Measurements from ENCODE around the gene JAZF1.

JAZF1 gene

DNA sequence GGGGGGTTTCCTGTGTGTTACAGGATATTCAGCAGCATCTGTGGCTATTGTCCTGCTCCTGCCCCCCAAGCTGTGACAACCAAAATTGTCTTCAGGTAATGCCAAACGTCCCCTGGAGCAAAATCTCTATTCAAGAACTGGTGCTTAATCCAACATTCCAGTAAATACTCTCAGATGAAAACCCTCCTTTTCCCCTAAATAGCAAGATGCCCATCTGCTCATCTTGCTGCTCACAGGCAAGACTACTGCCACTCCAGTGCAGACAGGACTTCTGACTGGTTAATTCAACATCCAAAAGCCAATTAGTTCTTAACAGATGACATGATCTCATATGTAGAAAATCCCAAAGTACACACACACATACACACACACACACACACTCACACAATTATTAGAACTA is 20.5 kb upstream of the JAZF1 start:
- Histone ChIP-seq H2AFZ (ENCODE audit: low read depth, low read length) (no peak overlapping the region), H3K27me3 (ENCODE audit: control insufficient read depth in 1 of 2, insufficient read depth in 1 of 2, low read length in 2 of 2) (no peaks in the 10 kb centered on the region), H4K91ac (ENCODE audit: low read length) (no peak overlapping the region), H2BK120ac (ENCODE audit: low read depth, low read length) (no peak overlapping the region), H3K36me3 (ENCODE audit: control insufficient read depth in 1 of 2, insufficient read depth in 2 of 2, low read depth in 1 of 2, low read length in 2 of 2) (no peaks in the 10 kb centered on the region), H3K4me2 (ENCODE audit: low read length, poor library complexity, severe bottlenecking) (no peak overlapping the region), H3K9me3 (ENCODE audit: control insufficient read depth, low read length) (no peaks in the 10 kb centered on the region), H2AK5ac (ENCODE audit: low read length, severe bottlenecking) (no peak overlapping the region), H3K18ac (ENCODE audit: low read depth in 1 of 2, low read length in 2 of 2) (no peak overlapping the region), H4K8ac (ENCODE audit: low read length) (no peak overlapping the region), H3K23ac (ENCODE audit: low read length in 2 of 2) (no peak overlapping the region), H2BK5ac (ENCODE audit: low read depth, low read length, poor library complexity, severe bottlenecking) (no peak overlapping the region), H3K9ac (ENCODE audit: low read length) (no peak overlapping the region), H3K4ac (ENCODE audit: low read depth in 1 of 2, low read length in 2 of 2) (no peak overlapping the region), H3K27ac (ENCODE audit: low read length, poor library complexity, severe bottlenecking) (no peak overlapping the region), H3K79me1 (replicated peaks; ENCODE audit: low read length, poor library complexity, severe bottlenecking) (no peaks in the 10 kb centered on the region), H2BK12ac (ENCODE audit: low read length in 2 of 2) (no peak overlapping the region), H2BK15ac (ENCODE audit: low read depth, poor library complexity, severe bottlenecking) (no peak overlapping the region), H3K14ac (ENCODE audit: low read length in 2 of 2) (no peak overlapping the region), H3K4me1 (ENCODE audit: control insufficient read depth, insufficient read depth, low read depth, low read length) (no peaks in the 10 kb centered on the region), H3K4me3 (ENCODE audit: insufficient read depth in 1 of 2, low read depth in 1 of 2, low read length in 2 of 2) (no peak overlapping the region)
- DNase-seq: no peak
- 47% methylated on average over 1 of the region's 1 CpG for WGBS

DNA sequence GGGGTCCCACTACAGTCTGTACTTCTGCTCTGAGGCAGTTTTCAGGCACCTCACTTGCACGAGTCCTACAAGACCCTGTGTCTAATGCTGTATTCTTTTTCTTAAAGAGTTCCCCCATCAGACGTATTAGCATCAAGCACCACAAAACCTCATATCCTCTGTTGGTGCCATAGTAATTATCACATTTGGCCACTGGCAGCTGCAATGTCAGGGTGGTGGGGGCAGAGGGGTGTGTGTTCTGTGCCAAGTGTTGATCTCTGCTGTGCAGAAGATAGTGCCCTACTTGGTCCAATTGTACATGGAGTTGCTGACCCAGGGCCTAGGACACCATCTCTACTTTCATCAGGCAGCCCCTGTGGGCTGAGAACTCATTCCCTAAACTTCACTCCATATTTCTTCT is 20.0 kb upstream of the JAZF1 start:
- WGBS: 60% methylated on average over 1 of the region's 2 CpGs
- H2BK12ac ChIP-seq (ENCODE audit: low read length in 2 of 2): no peak overlapping the region

DNA sequence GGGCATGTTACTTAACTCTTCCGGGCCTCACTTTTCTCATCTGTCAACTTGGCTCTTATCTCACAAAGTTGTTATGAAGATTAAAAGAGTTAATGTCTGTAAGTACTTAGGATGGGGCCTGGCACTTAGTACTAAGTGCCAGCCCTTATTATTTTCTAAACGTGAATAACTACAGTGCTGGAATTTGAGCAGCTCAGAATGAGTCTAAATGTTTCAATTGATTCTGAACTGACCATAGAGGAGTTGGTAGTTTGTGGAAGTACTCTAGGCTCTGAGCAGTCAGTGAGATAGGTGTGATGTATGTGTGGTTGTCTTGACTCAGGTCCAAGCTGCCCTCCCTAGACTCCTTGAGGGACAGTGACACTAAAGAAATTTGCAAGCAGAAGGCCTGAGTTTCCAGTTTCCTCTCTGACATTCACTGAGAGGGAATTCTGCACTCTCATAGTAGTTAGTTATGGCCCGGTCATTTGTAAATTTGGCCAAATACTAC is 18.5 kb upstream of the JAZF1 start:
- Histone ChIP-seq H3K4me1 (ENCODE audit: control insufficient read depth, insufficient read depth, low read depth, low read length) (no peaks in the 10 kb centered on the region), H4K91ac (ENCODE audit: low read length) (no peak overlapping the region), H2BK12ac (ENCODE audit: low read length in 2 of 2) (no peak overlapping the region), H3K18ac (ENCODE audit: low read depth in 1 of 2, low read length in 2 of 2) (no peak overlapping the region), H2BK15ac (ENCODE audit: low read depth, poor library complexity, severe bottlenecking) (no peak overlapping the region), H3K27me3 (ENCODE audit: control insufficient read depth in 1 of 2, insufficient read depth in 1 of 2, low read length in 2 of 2) (no peaks in the 10 kb centered on the region), H3K4me3 (ENCODE audit: insufficient read depth in 1 of 2, low read depth in 1 of 2, low read length in 2 of 2) (no peak overlapping the region), H3K4ac (ENCODE audit: low read depth in 1 of 2, low read length in 2 of 2) (no peak overlapping the region), H3K9me3 (ENCODE audit: control insufficient read depth, low read length) (no peaks in the 10 kb centered on the region), H2BK120ac (ENCODE audit: low read depth, low read length) (no peak overlapping the region), H3K14ac (ENCODE audit: low read length in 2 of 2) (no peak overlapping the region), H3K9ac (ENCODE audit: low read length) (no peak overlapping the region), H3K27ac (ENCODE audit: low read length, poor library complexity, severe bottlenecking) (no peak overlapping the region), H4K8ac (ENCODE audit: low read length) (no peak overlapping the region), H2AK5ac (ENCODE audit: low read length, severe bottlenecking) (no peak overlapping the region), H2BK5ac (ENCODE audit: low read depth, low read length, poor library complexity, severe bottlenecking) (no peak overlapping the region), H3K4me2 (ENCODE audit: low read length, poor library complexity, severe bottlenecking) (no peak overlapping the region), H2AFZ (ENCODE audit: low read depth, low read length) (no peak overlapping the region), H3K23ac (ENCODE audit: low read length in 2 of 2) (no peak overlapping the region), H3K36me3 (ENCODE audit: control insufficient read depth in 1 of 2, insufficient read depth in 2 of 2, low read depth in 1 of 2, low read length in 2 of 2) (no peaks in the 10 kb centered on the region), H3K79me1 (replicated peaks; ENCODE audit: low read length, poor library complexity, severe bottlenecking) (no peaks in the 10 kb centered on the region)
- 65% methylated on average over 2 of the region's 3 CpGs for WGBS
- no peak for DNase-seq

More for the DNA sequence above, 20.0 kb upstream of the JAZF1 start:
- H3K4me1 ChIP-seq (ENCODE audit: control insufficient read depth, insufficient read depth, low read depth, low read length): no peaks in the 10 kb centered on the region
- no peak overlapping the region for H3K4me3 ChIP-seq (ENCODE audit: insufficient read depth in 1 of 2, low read depth in 1 of 2, low read length in 2 of 2)
- H3K79me1 ChIP-seq (replicated peaks; ENCODE audit: low read length, poor library complexity, severe bottlenecking): no peaks in the 10 kb centered on the region
- no peak overlapping the region for H3K27ac ChIP-seq (ENCODE audit: low read length, poor library complexity, severe bottlenecking)
- H2BK15ac ChIP-seq (ENCODE audit: low read depth, poor library complexity, severe bottlenecking): no peak overlapping the region
- H2BK5ac ChIP-seq (ENCODE audit: low read depth, low read length, poor library complexity, severe bottlenecking): no peak overlapping the region
- no peaks in the 10 kb centered on the region for H3K36me3 ChIP-seq (ENCODE audit: control insufficient read depth in 1 of 2, insufficient read depth in 2 of 2, low read depth in 1 of 2, low read length in 2 of 2)
- no peak overlapping the region for H2AFZ ChIP-seq (ENCODE audit: low read depth, low read length)
- H3K4ac ChIP-seq (ENCODE audit: low read depth in 1 of 2, low read length in 2 of 2): no peak overlapping the region
- H3K4me2 ChIP-seq (ENCODE audit: low read length, poor library complexity, severe bottlenecking): no peak overlapping the region
- H4K91ac ChIP-seq (ENCODE audit: low read length): no peak overlapping the region
- H3K14ac ChIP-seq (ENCODE audit: low read length in 2 of 2): no peak overlapping the region
- no peaks in the 10 kb centered on the region for H3K27me3 ChIP-seq (ENCODE audit: control insufficient read depth in 1 of 2, insufficient read depth in 1 of 2, low read length in 2 of 2)
- H4K8ac ChIP-seq (ENCODE audit: low read length): no peak overlapping the region
- H2BK120ac ChIP-seq (ENCODE audit: low read depth, low read length): no peak overlapping the region
- DNase-seq: no peak
- H3K18ac ChIP-seq (ENCODE audit: low read depth in 1 of 2, low read length in 2 of 2): no peak overlapping the region
- H3K9me3 ChIP-seq (ENCODE audit: control insufficient read depth, low read length): no peaks in the 10 kb centered on the region
- no peak overlapping the region for H3K9ac ChIP-seq (ENCODE audit: low read length)
- H3K23ac ChIP-seq (ENCODE audit: low read length in 2 of 2): no peak overlapping the region
- H2AK5ac ChIP-seq (ENCODE audit: low read length, severe bottlenecking): no peak overlapping the region

DNA sequence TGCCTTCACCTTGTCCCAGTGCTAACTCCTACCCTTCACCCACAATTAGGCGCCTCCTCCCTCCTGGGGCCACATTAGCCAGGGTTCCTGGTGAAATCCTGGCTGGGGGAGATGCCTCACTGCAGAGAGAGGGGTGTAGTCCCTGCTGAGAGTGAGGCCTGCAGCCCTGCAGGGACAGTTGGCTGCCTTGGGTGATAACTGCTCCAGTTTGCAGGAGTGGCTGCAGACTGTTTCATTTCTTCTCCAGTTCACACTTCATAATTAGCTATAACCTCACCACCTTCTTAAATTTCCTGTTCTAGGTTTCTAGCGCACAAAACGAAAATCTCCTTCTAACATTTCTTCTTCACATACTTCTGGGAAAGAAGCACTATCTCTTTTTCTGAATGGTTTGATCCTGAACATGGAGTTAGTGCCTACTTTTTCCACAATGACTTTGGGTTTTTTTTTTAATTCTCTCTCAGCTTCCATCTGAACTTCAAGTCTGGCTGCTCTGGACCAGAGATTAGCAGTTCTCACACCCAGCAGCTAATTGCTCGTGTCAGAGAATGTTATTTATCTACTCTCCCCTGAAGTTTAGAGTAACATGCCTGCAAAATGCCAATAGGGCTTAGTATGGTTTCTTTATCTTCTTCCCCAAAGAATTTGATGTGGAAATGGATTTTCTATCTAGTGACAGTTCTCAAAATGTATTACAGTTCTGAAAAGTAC is 15.5 kb upstream of the JAZF1 start:
- Histone ChIP-seq H2AFZ (ENCODE audit: low read depth, low read length) (no peak overlapping the region), H4K91ac (ENCODE audit: low read length) (no peak overlapping the region), H2BK120ac (ENCODE audit: low read depth, low read length) (no peak overlapping the region), H2BK12ac (ENCODE audit: low read length in 2 of 2) (no peak overlapping the region), H3K18ac (ENCODE audit: low read depth in 1 of 2, low read length in 2 of 2) (no peak overlapping the region), H3K23ac (ENCODE audit: low read length in 2 of 2) (no peak overlapping the region), H3K9ac (ENCODE audit: low read length) (no peak overlapping the region), H3K4me2 (ENCODE audit: low read length, poor library complexity, severe bottlenecking) (no peak overlapping the region), H2AK5ac (ENCODE audit: low read length, severe bottlenecking) (no peak overlapping the region), H3K4ac (ENCODE audit: low read depth in 1 of 2, low read length in 2 of 2) (no peak overlapping the region), H3K36me3 (ENCODE audit: control insufficient read depth in 1 of 2, insufficient read depth in 2 of 2, low read depth in 1 of 2, low read length in 2 of 2) (no peaks in the 10 kb centered on the region), H3K79me1 (replicated peaks; ENCODE audit: low read length, poor library complexity, severe bottlenecking) (no peaks in the 10 kb centered on the region), H3K14ac (ENCODE audit: low read length in 2 of 2) (no peak overlapping the region), H3K27ac (ENCODE audit: low read length, poor library complexity, severe bottlenecking) (no peak overlapping the region), H3K4me1 (ENCODE audit: control insufficient read depth, insufficient read depth, low read depth, low read length) (no peaks in the 10 kb centered on the region), H2BK5ac (ENCODE audit: low read depth, low read length, poor library complexity, severe bottlenecking) (no peak overlapping the region), H2BK15ac (ENCODE audit: low read depth, poor library complexity, severe bottlenecking) (no peak overlapping the region), H3K27me3 (ENCODE audit: control insufficient read depth in 1 of 2, insufficient read depth in 1 of 2, low read length in 2 of 2) (no peaks in the 10 kb centered on the region), H3K4me3 (ENCODE audit: insufficient read depth in 1 of 2, low read depth in 1 of 2, low read length in 2 of 2) (no peak overlapping the region), H3K9me3 (ENCODE audit: control insufficient read depth, low read length) (no peaks in the 10 kb centered on the region), H4K8ac (ENCODE audit: low read length) (no peak overlapping the region)
- WGBS: 40% methylated on average over 4 of the region's 4 CpGs
- no peak for DNase-seq
